Superior temporal gyrus (tissue), 1 donor: ENCODE data around the gene LRRC75A.
A peak's percentile ranks its signal among the peaks of the same experiment; 100 is the strongest.

Experiments used
- DNase-seq: peaks from one replicate; pipeline ENCODE4 v3.0.0-alpha.2; 2016; ENCODE audit errors: extremely low spot score

The LRRC75A gene

GRCh38 chr17:16435925-16436886 is 55.8 kb downstream of the LRRC75A start:
- no peak for DNase-seq

GRCh38 chr17:16434662-16435061 is 57.3 kb downstream of the LRRC75A start:
- DNase-seq, result no peak

GRCh38 chr17:16433514-16433913 is 58.5 kb downstream of the LRRC75A start:
- DNase-seq, result no peak

GRCh38 chr17:16432017-16432416 is 60.0 kb downstream of the LRRC75A start:
- DNase-seq, result no peak

- DNase-seq, result no peak
Measured at GRCh38 chr17:16430650-16431049, 61.3 kb downstream of the LRRC75A start.

- DNase-seq, result no peak
Measured at GRCh38 chr17:16429083-16429482, 62.9 kb downstream of the LRRC75A start.

- DNase-seq, result peak; percentile 62
Measured at GRCh38 chr17:16428098-16428882, 63.7 kb downstream of the LRRC75A start.

GRCh38 chr17:16427020-16427419 is 65.0 kb downstream of the LRRC75A start:
- no peak for DNase-seq

- no peak for DNase-seq
Measured at GRCh38 chr17:16425698-16426659, 66.0 kb downstream of the LRRC75A start.

GRCh38 chr17:16425202-16425601 is 66.8 kb downstream of the LRRC75A start:
- DNase-seq, result no peak

GRCh38 chr17:16423226-16423872 is 68.6 kb downstream of the LRRC75A start:
- no peak for DNase-seq

GRCh38 chr17:16422416-16422815 is 69.6 kb downstream of the LRRC75A start:
- no peak for DNase-seq

- no peak for DNase-seq
Measured at GRCh38 chr17:16419929-16420271, 72.1 kb downstream of the LRRC75A start.

GRCh38 chr17:16419074-16419928 is 72.7 kb downstream of the LRRC75A start:
- no peak for DNase-seq

GRCh38 chr17:16418685-16419068 is 73.3 kb downstream of the LRRC75A start:
- no peak for DNase-seq

- no peak for DNase-seq
Measured at GRCh38 chr17:16417896-16418684, 73.9 kb downstream of the LRRC75A start.

GRCh38 chr17:16417399-16417798 is 74.6 kb downstream of the LRRC75A start:
- no peak for DNase-seq

GRCh38 chr17:16415031-16415924 is 76.7 kb downstream of the LRRC75A start, which contains the start of gene TRPV2:
TSS of gene TRPV2 (plus strand) at chr17:16415571. CDS start at chr17:16417669, 2,098 bp downstream.
- DNase-seq, result no peak
